G401 (cell line): Measurements from ENCODE around the gene PM20D2. TPM values are rescaled to one million over a fixed set of nuclear protein-coding genes. Genes with fewer than 3 reads are reported as not detected.
A peak's percentile ranks its signal among the peaks of the same experiment; 100 is the strongest.
"Not testable (repeated sequence)": the region's sequence is repeated elsewhere in the genome, so short reads cannot be mapped to it uniquely, and the experiment has no call there.

Experiments used
- DNase-seq: peaks from one replicate; pipeline ENCODE4 v3.0.0-alpha.2; 2015; ENCODE audit warnings: low spot score
- in situ Hi-C: cut with HindIII; loops from 2 replicates; pipeline ENCODE4 v1.10.0; 2016; ENCODE audit warnings: low sequenced_read_pairs, mixed read lengths
- total RNA-seq: library from RNA; depleted of rRNA; stranded (reverse); fragments of >200 nt; shearing (Covaris generic); gene quantifications from 2 replicates; pipeline ENCODE4 v1.2.3, GENCODE V29; 2014; rRNA removed

Gene PM20D2
- 22.4 and 42.2 TPM in 2 replicates for total RNA-seq

- in situ Hi-C loops, result no loop called here
Measured at GRCh38 chr6:89145956-89146717, at the start of gene PM20D2. TSS of gene PM20D2 (plus strand) at chr6:89146055. CDS start at chr6:89146145, 90 bp downstream.

GRCh38 chr6:89098461-89098860 is 47.4 kb upstream of the PM20D2 start:
- in situ Hi-C loops, result no loop called here
- no peak for DNase-seq

More at GRCh38 chr6:89145956-89146717, at the start of gene PM20D2:
- peak; percentile 70 for DNase-seq

- in situ Hi-C loops, result no loop called here
- no peak for DNase-seq
Measured at GRCh38 chr6:89100114-89100513, 45.7 kb upstream of the PM20D2 start.

GRCh38 chr6:89110284-89110683 is 35.6 kb upstream of the PM20D2 start:
- in situ Hi-C loops, result no loop called here

GRCh38 chr6:89111933-89112332 is 33.9 kb upstream of the PM20D2 start:
- in situ Hi-C loops, result no loop called here
- no peak for DNase-seq

More at GRCh38 chr6:89110284-89110683, 35.6 kb upstream of the PM20D2 start:
- DNase-seq, result no peak

- in situ Hi-C loops, result no loop called here
- no peak for DNase-seq
Measured at GRCh38 chr6:89116702-89117101, 29.2 kb upstream of the PM20D2 start.

GRCh38 chr6:89117211-89118108 is 28.4 kb upstream of the PM20D2 start, which contains the start of gene SRSF12:
TSS of gene SRSF12 (minus strand) at chr6:89118071. CDS start at chr6:89117887, 184 bp downstream.
- in situ Hi-C loops, result no loop called here
- DNase-seq, result peak; percentile 45

GRCh38 chr6:89118931-89119330 is 26.9 kb upstream of the PM20D2 start:
- in situ Hi-C loops, result no loop called here
- peak; percentile 67 for DNase-seq

- in situ Hi-C loops, result no loop called here
Measured at GRCh38 chr6:89120371-89120770, 25.5 kb upstream of the PM20D2 start.

GRCh38 chr6:89121934-89122333 is 23.9 kb upstream of the PM20D2 start:
- DNase-seq, result no peak
- in situ Hi-C loops, result no loop called here

More at GRCh38 chr6:89120371-89120770, 25.5 kb upstream of the PM20D2 start:
- DNase-seq, result no peak

- peak; percentile 72 for DNase-seq
Measured at GRCh38 chr6:89122625-89123024, 23.2 kb upstream of the PM20D2 start.

GRCh38 chr6:89128256-89128671 is 17.6 kb upstream of the PM20D2 start:
- in situ Hi-C loops, result not testable (repeated sequence)

More at GRCh38 chr6:89122625-89123024, 23.2 kb upstream of the PM20D2 start:
- in situ Hi-C loops, result no loop called here

GRCh38 chr6:89131599-89131998 is 14.3 kb upstream of the PM20D2 start:
- in situ Hi-C loops, result no loop called here

More at GRCh38 chr6:89128256-89128671, 17.6 kb upstream of the PM20D2 start:
- DNase-seq, result not testable (repeated sequence)

GRCh38 chr6:89132057-89132456 is 13.8 kb upstream of the PM20D2 start:
- no peak for DNase-seq
- in situ Hi-C loops, result no loop called here

More at GRCh38 chr6:89131599-89131998, 14.3 kb upstream of the PM20D2 start:
- no peak for DNase-seq

- in situ Hi-C loops, result no loop called here
Measured at GRCh38 chr6:89133981-89134380, 11.9 kb upstream of the PM20D2 start.

GRCh38 chr6:89134723-89135122 is 11.1 kb upstream of the PM20D2 start:
- no peak for DNase-seq
- in situ Hi-C loops, result no loop called here

More at GRCh38 chr6:89133981-89134380, 11.9 kb upstream of the PM20D2 start:
- DNase-seq, result no peak

GRCh38 chr6:89138173-89138572 is 7.7 kb upstream of the PM20D2 start:
- in situ Hi-C loops, result no loop called here
- no peak for DNase-seq

- no peak for DNase-seq
- in situ Hi-C loops, result no loop called here
Measured at GRCh38 chr6:89139509-89140346, 6.1 kb upstream of the PM20D2 start.
